ENCODE results near the gene KLK10. TPM values are rescaled to one million over a fixed set of nuclear protein-coding genes. Genes with fewer than 3 reads are reported as not detected.

KLK10 gene
- total RNA-seq, 1 donor from 2014 or later, result 11.1 TPM

GRCh38 chr19:50983625-50984292 is 35.8 kb downstream of the KLK10 start, which contains the start of gene KLK7:
KLK7 (minus strand) TSS chr19:50983917; CDS start chr19:50982399, 1,518 bp downstream.
- H3K27me3 Mint-ChIP-seq (ENCODE audit: unreplicated experiment), result peaks cover 9% of the 10 kb centered on the region
- no peaks in the 10 kb centered on the region for H3K9me3 Mint-ChIP-seq (ENCODE audit: unreplicated experiment)
- H3K27ac Mint-ChIP-seq (ENCODE audit: unreplicated experiment), result no peak within 1 kb of the TSS
- no peak within 1 kb of the TSS for H3K4me3 Mint-ChIP-seq (ENCODE audit: unreplicated experiment)
- H3K4me1 Mint-ChIP-seq (ENCODE audit: unreplicated experiment), result no peaks in the 10 kb centered on the region
- TF ChIP-seq, protein P1, sequence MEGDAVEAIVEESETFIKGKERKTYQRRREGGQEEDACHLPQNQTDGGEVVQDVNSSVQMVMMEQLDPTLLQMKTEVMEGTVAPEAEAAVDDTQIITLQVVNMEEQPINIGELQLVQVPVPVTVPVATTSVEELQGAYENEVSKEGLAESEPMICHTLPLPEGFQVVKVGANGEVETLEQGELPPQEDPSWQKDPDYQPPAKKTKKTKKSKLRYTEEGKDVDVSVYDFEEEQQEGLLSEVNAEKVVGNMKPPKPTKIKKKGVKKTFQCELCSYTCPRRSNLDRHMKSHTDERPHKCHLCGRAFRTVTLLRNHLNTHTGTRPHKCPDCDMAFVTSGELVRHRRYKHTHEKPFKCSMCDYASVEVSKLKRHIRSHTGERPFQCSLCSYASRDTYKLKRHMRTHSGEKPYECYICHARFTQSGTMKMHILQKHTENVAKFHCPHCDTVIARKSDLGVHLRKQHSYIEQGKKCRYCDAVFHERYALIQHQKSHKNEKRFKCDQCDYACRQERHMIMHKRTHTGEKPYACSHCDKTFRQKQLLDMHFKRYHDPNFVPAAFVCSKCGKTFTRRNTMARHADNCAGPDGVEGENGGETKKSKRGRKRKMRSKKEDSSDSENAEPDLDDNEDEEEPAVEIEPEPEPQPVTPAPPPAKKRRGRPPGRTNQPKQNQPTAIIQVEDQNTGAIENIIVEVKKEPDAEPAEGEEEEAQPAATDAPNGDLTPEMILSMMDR (IDR thresholded peaks at IDR 0.05; ENCODE audit: unreplicated experiment), result no peak
- H3K36me3 Mint-ChIP-seq (ENCODE audit: low read depth, unreplicated experiment), result no peaks in the 10 kb centered on the region
- DNase-seq (ENCODE audit: low spot score), result no peak

GRCh38 chr19:50982186-50982585 is 37.3 kb downstream of the KLK10 start:
- no peaks in the 10 kb centered on the region for H3K4me1 Mint-ChIP-seq (ENCODE audit: unreplicated experiment)
- H3K9me3 Mint-ChIP-seq (ENCODE audit: unreplicated experiment), result no peaks in the 10 kb centered on the region
- TF ChIP-seq, protein P1 (IDR thresholded peaks at IDR 0.05; ENCODE audit: unreplicated experiment), result no peak
- DNase-seq (ENCODE audit: low spot score), result no peak
- no peak overlapping the region for H3K27ac Mint-ChIP-seq (ENCODE audit: unreplicated experiment)
- H3K36me3 Mint-ChIP-seq (ENCODE audit: low read depth, unreplicated experiment), result no peaks in the 10 kb centered on the region
- H3K27me3 Mint-ChIP-seq (ENCODE audit: unreplicated experiment), result peaks cover 11% of the 10 kb centered on the region
- no peak overlapping the region for H3K4me3 Mint-ChIP-seq (ENCODE audit: unreplicated experiment)

- Mint-ChIP-seq H3K9me3 (ENCODE audit: unreplicated experiment) (no peaks in the 10 kb centered on the region), H3K27me3 (ENCODE audit: unreplicated experiment) (peaks cover 11% of the 10 kb centered on the region), H3K4me3 (ENCODE audit: unreplicated experiment) (no peak overlapping the region), H3K4me1 (ENCODE audit: unreplicated experiment) (no peaks in the 10 kb centered on the region), H3K36me3 (ENCODE audit: low read depth, unreplicated experiment) (no peaks in the 10 kb centered on the region), H3K27ac (ENCODE audit: unreplicated experiment) (no peak overlapping the region)
- no peak for DNase-seq (ENCODE audit: low spot score)
- TF ChIP-seq, protein P1 (IDR thresholded peaks at IDR 0.05; ENCODE audit: unreplicated experiment), result no peak
Measured at GRCh38 chr19:50981587-50982146, 37.8 kb downstream of the KLK10 start.

DNA sequence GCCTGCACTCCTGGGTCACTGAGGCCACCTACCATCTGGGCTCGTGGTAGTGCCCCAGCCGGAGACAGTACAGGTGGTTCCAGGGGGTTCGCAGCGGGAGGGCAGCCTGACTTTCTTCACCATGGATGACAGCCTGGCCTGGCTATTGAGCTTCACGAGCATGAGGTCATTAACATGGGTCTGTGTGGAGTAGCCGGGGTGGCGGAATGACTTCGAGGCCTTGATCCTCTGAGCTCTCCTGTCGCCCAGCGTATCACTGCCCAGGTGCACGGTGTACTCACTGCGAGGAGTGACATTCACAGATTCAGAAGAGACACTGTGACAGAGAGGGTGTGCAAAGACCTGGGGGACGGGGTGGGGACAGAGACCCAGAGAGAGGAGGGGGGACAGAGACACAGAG is 39.3 kb downstream of the KLK10 start:
- H3K27ac Mint-ChIP-seq (ENCODE audit: unreplicated experiment), result no peak overlapping the region
- DNase-seq (ENCODE audit: low spot score), result no peak
- TF ChIP-seq, protein P1 (IDR thresholded peaks at IDR 0.05; ENCODE audit: unreplicated experiment), result no peak
- no peaks in the 10 kb centered on the region for H3K9me3 Mint-ChIP-seq (ENCODE audit: unreplicated experiment)
- peaks cover 11% of the 10 kb centered on the region for H3K27me3 Mint-ChIP-seq (ENCODE audit: unreplicated experiment)
- no peaks in the 10 kb centered on the region for H3K36me3 Mint-ChIP-seq (ENCODE audit: low read depth, unreplicated experiment)
- no peaks in the 10 kb centered on the region for H3K4me1 Mint-ChIP-seq (ENCODE audit: unreplicated experiment)
- no peak overlapping the region for H3K4me3 Mint-ChIP-seq (ENCODE audit: unreplicated experiment)

DNA sequence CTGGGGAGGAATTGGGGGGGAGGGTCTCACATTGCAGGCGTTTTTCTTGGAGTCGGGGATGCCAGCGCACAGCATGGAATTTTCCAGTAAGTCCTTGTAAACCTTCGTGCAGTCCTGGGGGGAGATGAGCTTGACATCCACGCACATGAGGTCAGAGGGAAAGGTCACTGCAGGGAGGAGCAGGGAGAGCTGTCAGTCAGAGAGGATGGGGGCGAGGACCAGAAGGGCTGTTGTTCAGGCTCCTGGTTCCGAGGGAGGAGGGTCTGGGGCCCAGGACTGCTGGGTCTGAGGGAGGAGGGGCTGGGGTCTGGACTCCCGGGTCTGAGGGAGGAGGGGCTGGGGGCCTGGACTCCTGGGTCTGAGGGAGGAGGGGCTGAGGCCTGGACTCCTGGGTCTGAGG is 39.8 kb downstream of the KLK10 start:
- Mint-ChIP-seq H3K9me3 (ENCODE audit: unreplicated experiment) (no peaks in the 10 kb centered on the region), H3K4me3 (ENCODE audit: unreplicated experiment) (no peak overlapping the region), H3K4me1 (ENCODE audit: unreplicated experiment) (no peaks in the 10 kb centered on the region), H3K27ac (ENCODE audit: unreplicated experiment) (no peak overlapping the region), H3K27me3 (ENCODE audit: unreplicated experiment) (peaks cover 11% of the 10 kb centered on the region), H3K36me3 (ENCODE audit: low read depth, unreplicated experiment) (no peaks in the 10 kb centered on the region)
- TF ChIP-seq, protein P1 (IDR thresholded peaks at IDR 0.05; ENCODE audit: unreplicated experiment), result no peak
- no peak for DNase-seq (ENCODE audit: low spot score)
